ENCODE measurements around the gene TGM6.

Gene TGM6

GRCh38 chr20:2380601-2381000 is at the start of gene TGM6:
Gene TGM6 (plus strand): TSS chr20:2380901. CDS start chr20:2380969, 68 bp downstream.
- no peak for DNase-seq

- no peak for DNase-seq
Observed at GRCh38 chr20:2331106-2331505, 49.6 kb upstream of the TGM6 start.

DNA sequence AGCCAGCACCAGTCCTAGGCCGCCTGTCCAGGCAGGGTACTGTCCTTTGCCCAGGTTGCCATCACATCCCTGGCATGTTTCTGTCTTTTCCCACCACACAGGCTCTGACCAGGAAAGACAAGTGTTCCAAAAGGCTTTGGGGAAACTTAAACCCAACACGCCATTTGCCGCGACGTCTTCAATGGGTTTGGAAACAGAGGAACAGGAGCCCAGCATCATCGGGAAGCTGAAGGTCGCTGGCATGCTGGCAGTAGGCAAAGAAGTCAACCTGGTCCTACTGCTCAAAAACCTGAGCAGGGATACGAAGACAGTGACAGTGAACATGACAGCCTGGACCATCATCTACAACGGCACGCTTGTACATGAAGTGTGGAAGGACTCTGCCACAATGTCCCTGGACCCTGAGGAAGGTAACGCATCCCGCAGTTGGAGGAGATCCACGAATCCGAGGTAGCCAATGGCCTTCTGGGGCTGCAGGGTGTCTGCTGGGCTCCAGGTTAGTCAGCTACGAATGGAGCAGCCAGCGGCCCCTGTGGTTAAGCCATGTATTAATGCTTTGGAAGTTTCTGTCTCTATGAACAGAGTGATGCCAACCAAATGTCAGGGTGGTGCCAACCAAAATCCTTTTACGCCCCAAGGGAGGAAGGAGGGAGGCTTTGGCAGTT is 48.7 kb upstream of the TGM6 start:
- DNase-seq = no peak

DNA sequence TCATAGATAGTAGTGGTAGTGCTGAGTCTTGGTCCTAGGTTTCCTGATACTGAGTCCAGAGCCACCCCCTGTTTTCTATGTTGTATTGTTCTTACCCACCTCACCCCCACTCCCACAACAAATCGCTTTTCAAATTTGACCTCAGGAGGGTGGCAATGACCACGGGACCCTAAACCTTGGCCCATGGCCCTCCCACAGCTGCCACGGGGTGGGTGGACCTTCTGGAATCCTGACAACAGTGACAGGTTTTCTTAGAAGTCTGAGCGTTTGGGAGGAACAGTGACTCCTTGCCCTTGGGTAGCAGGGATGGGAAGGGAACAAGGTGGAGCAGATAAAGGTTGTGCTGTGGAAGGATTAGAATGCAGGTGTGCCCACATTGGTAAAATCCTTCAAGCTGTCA is 48.0 kb upstream of the TGM6 start:
- no peak for DNase-seq

GRCh38 chr20:2333821-2334220 is 46.9 kb upstream of the TGM6 start:
- DNase-seq = no peak

DNA sequence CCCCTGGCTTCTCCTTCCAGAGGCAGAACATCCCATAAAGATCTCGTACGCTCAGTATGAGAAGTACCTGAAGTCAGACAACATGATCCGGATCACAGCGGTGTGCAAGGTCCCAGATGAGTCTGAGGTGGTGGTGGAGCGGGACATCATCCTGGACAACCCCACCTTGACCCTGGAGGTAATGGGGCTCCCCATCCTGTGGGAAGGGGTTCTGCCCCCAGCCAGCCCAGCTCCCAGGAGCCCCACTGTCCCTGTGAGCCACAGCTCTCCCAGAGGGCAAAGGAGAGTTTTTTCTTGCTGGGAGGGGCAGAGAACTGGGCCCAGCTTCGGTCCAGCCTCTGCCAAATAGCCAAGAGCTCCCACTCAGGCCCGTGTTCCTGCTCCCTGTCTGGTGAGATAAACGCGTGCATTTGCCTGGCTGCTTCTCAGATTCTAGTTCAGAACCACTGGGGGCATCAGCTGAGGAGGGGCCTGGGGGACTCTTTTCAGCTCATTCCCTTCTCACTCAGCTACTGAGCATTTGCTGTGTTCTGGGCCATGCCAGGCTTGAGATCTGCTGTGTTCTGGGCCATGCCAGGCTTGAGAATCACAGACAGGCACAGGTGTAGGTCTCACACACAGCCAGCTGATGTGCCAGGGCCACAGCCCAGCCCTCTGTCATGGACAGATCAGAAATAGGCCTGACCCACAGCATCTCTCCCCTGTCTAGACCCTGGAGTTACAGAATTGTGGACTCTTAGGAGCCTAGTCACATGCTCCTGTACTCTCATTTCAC is 45.4 kb upstream of the TGM6 start:
- DNase-seq = no peak

DNA sequence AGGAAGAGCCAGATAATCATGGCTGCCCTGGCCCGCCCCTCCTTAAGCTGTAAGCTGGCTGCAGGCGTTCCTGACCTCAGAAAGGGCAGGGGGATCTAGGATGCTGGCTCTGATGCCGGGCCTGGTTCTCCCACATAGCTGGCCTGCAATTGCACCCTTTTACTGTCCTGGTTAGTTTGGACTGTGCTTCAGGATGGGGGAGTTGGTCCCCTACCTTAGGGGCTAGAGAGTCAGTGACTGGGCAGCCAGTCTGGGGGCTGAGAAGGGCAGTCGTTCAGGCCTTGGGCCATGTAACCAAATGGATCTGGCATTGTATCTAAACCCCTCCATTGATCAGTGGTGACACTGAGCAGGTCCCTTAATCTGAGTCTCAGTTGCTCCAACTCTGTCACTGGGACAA is 44.2 kb upstream of the TGM6 start:
- DNase-seq = no peak

GRCh38 chr20:2337142-2337541 is 43.6 kb upstream of the TGM6 start:
- no peak for DNase-seq

- no peak for DNase-seq
Observed at GRCh38 chr20:2338411-2339066, 42.2 kb upstream of the TGM6 start.

GRCh38 chr20:2340136-2340535 is 40.6 kb upstream of the TGM6 start:
- no peak for DNase-seq

- DNase-seq = no peak
Observed at GRCh38 chr20:2340823-2341222, 39.9 kb upstream of the TGM6 start.

GRCh38 chr20:2341336-2341735 is 39.4 kb upstream of the TGM6 start:
- DNase-seq = no peak

DNA sequence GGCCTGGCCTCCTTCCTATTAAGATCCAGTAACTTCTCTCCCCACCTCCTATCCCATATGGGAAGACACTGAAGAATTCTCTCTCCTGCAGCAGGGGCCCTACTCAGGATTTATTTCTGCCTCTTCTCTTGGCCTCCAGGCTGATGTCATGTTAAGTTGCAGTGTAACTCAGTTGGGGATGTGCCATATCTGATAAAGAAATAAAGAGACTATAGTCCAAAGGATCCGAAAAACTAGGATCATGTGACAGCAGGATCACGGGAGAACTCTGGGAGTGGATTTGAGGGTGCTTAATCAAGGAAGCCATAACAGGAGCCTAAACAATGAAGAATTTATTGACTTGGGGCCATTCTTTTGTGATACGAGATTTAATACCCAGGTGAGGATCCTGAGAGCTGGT is 38.5 kb upstream of the TGM6 start:
- DNase-seq = no peak

GRCh38 chr20:2346188-2346587 is 34.5 kb upstream of the TGM6 start:
- DNase-seq = no peak

DNA sequence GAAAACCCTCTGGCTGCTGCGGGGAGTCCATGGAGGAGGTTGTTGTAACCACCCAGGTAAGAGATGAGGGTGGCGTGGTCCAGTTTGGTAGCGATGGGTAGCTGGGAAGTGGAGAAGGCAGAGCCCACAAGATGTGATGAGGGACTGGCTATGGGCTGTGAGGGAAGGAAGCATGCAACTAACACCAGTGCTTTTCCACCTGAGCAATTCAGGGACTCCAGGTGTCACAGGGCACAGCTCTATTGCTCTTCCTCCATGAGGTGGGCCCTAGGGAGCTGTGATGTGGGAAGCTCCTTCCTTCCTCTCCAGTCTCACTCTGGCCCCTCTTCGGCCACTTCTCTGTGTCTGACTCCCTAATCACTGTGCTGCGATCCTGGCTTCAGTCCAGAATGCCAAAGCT is 32.4 kb upstream of the TGM6 start:
- no peak for DNase-seq

GRCh38 chr20:2349801-2350200 is 30.9 kb upstream of the TGM6 start:
- DNase-seq = no peak

- DNase-seq = no peak
Observed at GRCh38 chr20:2350606-2351005, 30.1 kb upstream of the TGM6 start.

GRCh38 chr20:2353231-2353630 is 27.5 kb upstream of the TGM6 start:
- DNase-seq = no peak

DNA sequence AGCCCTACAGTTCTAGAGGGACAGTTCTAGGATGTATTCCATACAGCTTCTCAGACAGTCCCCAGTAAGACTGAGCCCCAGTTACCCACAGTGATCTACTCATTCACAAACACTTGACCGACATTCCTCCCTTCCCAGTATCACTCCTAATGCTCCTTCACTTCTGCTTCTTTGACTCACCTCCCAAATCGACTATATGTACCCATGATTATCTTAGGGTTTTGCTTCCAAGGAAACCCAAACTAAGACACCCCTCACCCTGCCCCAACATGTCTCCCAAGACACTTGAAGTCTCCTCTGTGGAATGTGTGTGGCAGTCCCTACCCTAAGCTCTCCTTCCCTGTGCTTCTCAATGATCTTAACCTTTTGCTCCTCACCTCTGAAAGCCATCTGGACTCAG is 23.6 kb upstream of the TGM6 start:
- no peak for DNase-seq

- no peak for DNase-seq
Observed at GRCh38 chr20:2358006-2358405, 22.7 kb upstream of the TGM6 start.

DNA sequence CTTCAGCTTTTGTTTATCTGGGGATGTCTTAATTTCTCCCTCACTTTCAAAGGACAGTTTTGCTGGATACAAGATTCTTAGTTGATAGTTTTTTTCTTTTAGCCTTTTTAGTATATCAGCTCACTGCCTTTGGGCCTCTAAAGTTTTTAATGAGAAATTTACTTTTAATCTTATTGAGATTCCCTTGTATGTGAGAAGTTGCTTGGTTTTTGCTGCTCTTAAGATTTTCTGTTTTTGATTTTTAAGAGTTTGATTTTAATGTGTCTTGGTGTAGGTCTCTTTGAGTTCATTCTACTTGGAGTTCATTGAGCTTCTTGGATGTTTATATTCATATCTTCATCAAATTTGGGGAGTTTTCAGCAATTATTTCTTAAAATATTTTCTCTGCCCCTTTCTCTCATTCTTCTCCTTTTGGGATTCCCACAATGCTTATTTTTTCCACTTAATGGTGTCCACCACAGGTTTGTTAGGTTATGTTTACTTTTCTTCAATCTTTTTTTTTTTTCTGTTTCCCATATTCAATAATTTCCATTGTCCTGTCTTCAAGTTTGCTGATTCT is 19.6 kb upstream of the TGM6 start:
- DNase-seq = no peak

DNA sequence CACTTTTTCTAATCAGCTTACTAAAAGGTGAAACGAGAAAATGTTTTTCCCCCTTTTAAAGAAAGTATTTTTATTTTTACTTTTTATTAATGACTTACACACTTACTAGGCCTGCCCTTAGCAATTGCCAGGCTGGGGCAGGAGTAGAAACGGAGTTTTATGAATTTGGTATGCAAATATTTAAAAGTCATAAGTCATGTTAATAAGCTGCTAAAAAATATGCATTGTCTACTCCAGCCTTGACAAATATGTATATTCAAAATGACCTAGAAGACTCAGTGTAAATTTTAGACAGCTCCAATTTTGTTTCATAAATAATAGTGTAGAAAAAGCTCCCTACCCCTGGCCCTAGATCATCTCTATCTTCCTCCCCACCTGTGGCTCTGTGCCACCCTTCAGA is 17.5 kb upstream of the TGM6 start:
- DNase-seq = no peak

DNA sequence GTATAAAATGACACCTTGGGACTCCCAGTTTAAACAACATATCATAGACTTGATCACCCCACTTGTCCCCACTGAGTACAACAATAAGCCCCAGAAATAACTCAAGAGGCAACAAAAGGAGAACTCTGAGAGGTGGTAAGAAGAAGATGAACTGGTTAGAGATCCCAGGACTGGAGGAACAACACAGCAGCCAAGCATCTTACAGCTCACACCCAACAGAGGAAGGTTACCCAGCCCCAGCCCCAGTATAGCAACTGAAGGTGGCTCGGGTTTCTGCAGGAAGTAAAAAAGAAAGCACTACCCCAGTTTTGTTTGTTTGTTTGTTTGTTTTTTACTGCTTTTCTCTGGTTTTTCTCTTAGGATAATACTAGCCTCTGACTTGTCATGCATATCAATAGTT is 17.1 kb upstream of the TGM6 start:
- DNase-seq = no peak

- no peak for DNase-seq
Observed at GRCh38 chr20:2364044-2364443, 16.7 kb upstream of the TGM6 start.

All from CD4-positive, alpha-beta T cell treated with Interleukin-21 for 1 hour (primary cell).